Measurements from ENCODE around the gene SNRK. TPM values are rescaled to one million over a fixed set of nuclear protein-coding genes. Genes with fewer than 3 reads are reported as not detected.
A peak's percentile ranks its signal among the peaks of the same experiment; 100 is the strongest.

The SNRK gene
- total RNA-seq, 2 experiments from 2014 or later: 215 to 217 TPM

DNA sequence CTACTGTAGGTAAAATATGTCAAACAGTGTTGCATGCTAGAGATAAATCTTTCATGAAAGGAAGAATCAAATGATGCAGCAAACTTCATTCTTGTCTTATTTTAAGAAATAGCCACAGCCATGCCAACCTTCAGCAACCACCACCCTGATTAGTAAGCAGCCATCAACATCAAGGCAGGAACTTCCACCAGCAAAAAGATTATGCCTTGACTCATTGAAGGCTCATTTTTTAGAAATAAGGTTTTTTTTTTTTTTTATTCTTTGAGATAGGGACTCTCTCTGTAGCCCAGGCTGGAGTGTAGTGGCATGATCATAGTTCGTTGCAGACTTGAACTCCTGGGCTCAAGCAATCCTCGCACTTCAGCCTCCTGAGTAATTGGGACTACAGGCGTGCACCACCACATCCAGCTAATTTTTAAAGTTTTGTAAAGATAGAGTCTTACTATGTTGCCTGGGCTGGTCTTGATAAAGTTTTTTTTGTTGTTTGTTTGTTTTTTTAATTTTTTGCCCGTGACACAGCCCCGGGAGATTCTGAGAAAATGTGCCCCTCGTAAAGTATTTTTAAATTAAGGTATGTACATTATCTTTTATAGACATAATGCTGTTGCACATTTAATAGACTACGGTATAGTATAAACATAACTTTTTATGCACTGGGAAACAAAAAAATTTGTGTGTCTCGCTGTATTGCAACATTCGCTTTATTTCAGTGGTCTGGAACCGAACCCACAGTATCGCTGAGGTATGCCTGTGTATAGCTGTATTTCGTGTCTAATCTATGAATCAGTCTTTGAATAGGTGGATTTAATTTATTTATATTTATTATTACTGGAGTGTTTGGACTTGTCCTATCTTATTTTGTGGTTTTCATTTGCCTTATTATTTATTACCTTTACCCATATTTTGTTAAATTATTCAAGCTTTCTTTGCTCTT, 23.3 kb downstream of the SNRK start:
- CTCF ChIA-PET: no interaction called here
- peak overlapping the region; percentile 16 for H3K4me3 Mint-ChIP-seq

DNA sequence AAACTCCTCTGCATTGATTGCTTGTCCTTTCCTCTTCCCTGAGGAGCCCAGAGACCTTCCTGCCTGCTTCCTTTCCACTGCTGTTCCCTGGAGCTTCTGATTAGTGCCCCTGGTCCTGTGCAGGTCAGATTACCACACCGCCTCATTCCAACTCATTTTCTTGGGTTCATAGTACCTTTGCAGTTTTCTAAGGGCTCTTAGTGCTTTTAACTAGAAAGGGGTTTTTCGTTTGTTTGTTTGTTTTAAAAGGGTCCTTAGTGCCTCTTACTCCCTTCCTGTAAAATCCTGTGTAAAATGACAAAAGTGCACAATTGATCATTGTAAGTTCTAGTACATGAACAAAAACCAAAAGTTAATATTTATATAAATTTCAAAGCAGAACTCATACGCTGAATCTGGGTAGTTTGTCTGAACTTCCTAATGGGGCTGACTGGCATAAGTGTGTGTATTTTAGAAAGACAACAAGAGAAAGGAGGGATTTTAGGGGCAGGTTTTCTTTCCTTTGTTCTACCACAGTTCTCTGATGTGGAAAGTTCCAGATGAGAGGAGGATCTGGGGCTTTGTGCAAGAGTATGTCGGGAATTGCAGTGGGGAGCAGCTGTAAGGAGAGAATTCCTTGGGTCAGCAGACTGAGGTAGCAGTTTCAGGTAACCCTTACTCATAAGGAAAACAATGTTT, 30.6 kb downstream of the SNRK start:
- ATAC-seq (ENCODE audit: poor library complexity) (no peak), DNase-seq (no peak)
- CTCF ChIA-PET: interaction anchor here (1.0 kb wide), 1 partner anchor 61 kb away, joined by 4 read pairs; no protein-coding TSS in a partner anchor
- POLR2A ChIA-PET: interaction anchor here (0.6 to 1.4 kb wide), 3 partner anchors 9 to 20 kb away, joined by 3 to 11 read pairs (median 4); no protein-coding TSS in a partner anchor
- peak overlapping the region; percentile 57 for H3K27ac Mint-ChIP-seq
- Histone ChIP-seq H3K27ac (ENCODE audit: low read depth in 1 of 2, low read length in 2 of 2) (no peak overlapping the region), H3K36me3 (ENCODE audit: insufficient read depth, low read length) (peaks cover 42% of the 10 kb centered on the region), H3K4me1 (ENCODE audit: insufficient read depth, low read length) (peaks cover 38% of the 10 kb centered on the region), H3K4me3 (ENCODE audit: low read length) (no peak overlapping the region), H3K27me3 (ENCODE audit: control insufficient read depth in 1 of 2, insufficient read depth in 2 of 2, low read length in 2 of 2) (no peaks in the 10 kb centered on the region), H3K9me3 (ENCODE audit: control insufficient read depth in 1 of 2, insufficient read depth in 1 of 2, low read length in 2 of 2) (no peaks in the 10 kb centered on the region)
- no peaks in the 10 kb centered on the region for H3K27me3 Mint-ChIP-seq
- TF ChIP-seq, protein P1, sequence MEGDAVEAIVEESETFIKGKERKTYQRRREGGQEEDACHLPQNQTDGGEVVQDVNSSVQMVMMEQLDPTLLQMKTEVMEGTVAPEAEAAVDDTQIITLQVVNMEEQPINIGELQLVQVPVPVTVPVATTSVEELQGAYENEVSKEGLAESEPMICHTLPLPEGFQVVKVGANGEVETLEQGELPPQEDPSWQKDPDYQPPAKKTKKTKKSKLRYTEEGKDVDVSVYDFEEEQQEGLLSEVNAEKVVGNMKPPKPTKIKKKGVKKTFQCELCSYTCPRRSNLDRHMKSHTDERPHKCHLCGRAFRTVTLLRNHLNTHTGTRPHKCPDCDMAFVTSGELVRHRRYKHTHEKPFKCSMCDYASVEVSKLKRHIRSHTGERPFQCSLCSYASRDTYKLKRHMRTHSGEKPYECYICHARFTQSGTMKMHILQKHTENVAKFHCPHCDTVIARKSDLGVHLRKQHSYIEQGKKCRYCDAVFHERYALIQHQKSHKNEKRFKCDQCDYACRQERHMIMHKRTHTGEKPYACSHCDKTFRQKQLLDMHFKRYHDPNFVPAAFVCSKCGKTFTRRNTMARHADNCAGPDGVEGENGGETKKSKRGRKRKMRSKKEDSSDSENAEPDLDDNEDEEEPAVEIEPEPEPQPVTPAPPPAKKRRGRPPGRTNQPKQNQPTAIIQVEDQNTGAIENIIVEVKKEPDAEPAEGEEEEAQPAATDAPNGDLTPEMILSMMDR (IDR thresholded peaks at IDR 0.05): no peak
- intact Hi-C loops (cut with DNase I, micrococcal nuclease): no loop called here
- H3K4me3 Mint-ChIP-seq: peak overlapping the region; percentile 79
- peaks cover 90% of the 10 kb centered on the region for H3K36me3 Mint-ChIP-seq (ENCODE audit: low read depth)
- H3K4me1 Mint-ChIP-seq (ENCODE audit: low read depth): peaks cover 96% of the 10 kb centered on the region
- H3K9me3 Mint-ChIP-seq: no peaks in the 10 kb centered on the region

More for the DNA sequence above, 23.3 kb downstream of the SNRK start:
- POLR2A ChIA-PET: interaction anchor here (1.3 kb wide), 1 partner anchor 13 kb away, joined by 8 read pairs; no protein-coding TSS in a partner anchor
- Mint-ChIP-seq H3K27me3 (no peaks in the 10 kb centered on the region), H3K36me3 (ENCODE audit: low read depth) (peaks cover 92% of the 10 kb centered on the region), H3K27ac (peak overlapping the region; percentile 37), H3K9me3 (no peaks in the 10 kb centered on the region), H3K4me1 (ENCODE audit: low read depth) (peaks cover 94% of the 10 kb centered on the region)
- DNase-seq: peak in 1 of 14 experiments; percentile 23
- TF ChIP-seq, protein P1 (IDR thresholded peaks at IDR 0.05): no peak
- Histone ChIP-seq H3K27me3 (ENCODE audit: control insufficient read depth in 1 of 2, insufficient read depth in 2 of 2, low read length in 2 of 2) (no peaks in the 10 kb centered on the region), H3K27ac (ENCODE audit: low read depth in 1 of 2, low read length in 2 of 2) (no peak overlapping the region), H3K4me1 (ENCODE audit: insufficient read depth, low read length) (peaks cover 14% of the 10 kb centered on the region), H3K4me3 (ENCODE audit: low read length) (no peak overlapping the region), H3K9me3 (ENCODE audit: control insufficient read depth in 1 of 2, insufficient read depth in 1 of 2, low read length in 2 of 2) (no peaks in the 10 kb centered on the region), H3K36me3 (ENCODE audit: insufficient read depth, low read length) (peaks cover 65% of the 10 kb centered on the region)
- ATAC-seq (ENCODE audit: poor library complexity): no peak
- intact Hi-C loops (cut with DNase I, micrococcal nuclease): no loop called here

DNA sequence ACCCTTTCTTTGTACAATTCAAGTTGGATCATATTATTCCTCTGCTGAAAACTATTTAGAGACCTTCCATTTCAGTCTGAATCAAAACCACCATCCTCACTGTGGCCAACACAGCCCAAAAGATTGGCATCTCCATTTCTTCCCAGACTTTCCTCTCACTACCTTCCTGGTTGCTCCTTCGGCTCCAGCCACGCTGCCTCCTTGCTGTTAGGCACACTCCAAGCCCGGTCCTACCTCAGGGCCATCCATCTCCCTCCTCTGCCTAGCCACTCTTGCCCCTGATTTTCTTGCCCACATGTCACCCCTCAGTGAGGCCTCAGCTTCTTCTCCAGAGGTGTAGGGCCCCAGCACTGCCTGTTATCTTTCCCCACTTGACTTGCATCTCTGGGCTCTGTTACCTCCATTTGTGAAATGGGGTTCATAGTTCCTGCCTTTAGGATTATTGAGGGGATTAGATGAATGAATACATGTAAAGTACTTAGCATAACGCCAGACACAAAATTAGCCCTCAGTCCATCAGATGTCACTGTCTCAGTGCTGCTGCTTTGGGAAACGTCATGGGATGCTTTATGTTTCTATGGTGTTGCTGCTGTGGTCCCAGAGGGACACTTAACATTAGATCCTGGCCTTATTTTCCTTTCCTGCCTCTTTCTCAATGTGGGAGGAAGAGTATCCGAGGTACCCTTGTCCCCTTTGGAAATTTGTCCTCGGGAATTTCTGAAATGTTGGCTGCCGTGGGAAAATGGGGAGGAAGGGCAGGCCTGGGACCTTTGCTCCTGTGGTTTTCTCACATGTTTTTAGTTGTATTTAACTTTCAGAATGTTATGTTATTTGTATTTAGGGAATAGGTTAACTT, 31.3 kb downstream of the SNRK start:
- POLR2A ChIA-PET: no interaction called here
- Histone ChIP-seq H3K27ac (ENCODE audit: low read depth in 1 of 2, low read length in 2 of 2) (no peak overlapping the region), H3K27me3 (ENCODE audit: control insufficient read depth in 1 of 2, insufficient read depth in 2 of 2, low read length in 2 of 2) (no peaks in the 10 kb centered on the region), H3K4me1 (ENCODE audit: insufficient read depth, low read length) (peaks cover 38% of the 10 kb centered on the region), H3K9me3 (ENCODE audit: control insufficient read depth in 1 of 2, insufficient read depth in 1 of 2, low read length in 2 of 2) (no peaks in the 10 kb centered on the region), H3K36me3 (ENCODE audit: insufficient read depth, low read length) (peaks cover 37% of the 10 kb centered on the region), H3K4me3 (ENCODE audit: low read length) (no peak overlapping the region)
- peak overlapping the region; percentile 69 for H3K4me3 Mint-ChIP-seq
- no peaks in the 10 kb centered on the region for H3K9me3 Mint-ChIP-seq
- H3K27ac Mint-ChIP-seq: peak overlapping the region; percentile 57
- intact Hi-C loops (cut with DNase I, micrococcal nuclease): no loop called here
- H3K4me1 Mint-ChIP-seq (ENCODE audit: low read depth): peaks cover 95% of the 10 kb centered on the region
- DNase-seq (no peak), ATAC-seq (ENCODE audit: poor library complexity) (peak; percentile 21)
- CTCF ChIA-PET: interaction anchor here (1.7 kb wide), 1 partner anchor 21 kb away, joined by 4 read pairs; no protein-coding TSS in a partner anchor
- TF ChIP-seq, protein P1 (IDR thresholded peaks at IDR 0.05): no peak
- peaks cover 90% of the 10 kb centered on the region for H3K36me3 Mint-ChIP-seq (ENCODE audit: low read depth)
- no peaks in the 10 kb centered on the region for H3K27me3 Mint-ChIP-seq

Data from CD4-positive, alpha-beta T cell (primary cell).